Measurements from ENCODE around the gene BMP10.
"Not testable (repeated sequence)": the region's sequence is repeated elsewhere in the genome, so short reads cannot be mapped to it uniquely, and the experiment has no call there.

The BMP10 gene

GRCh38 chr2:68871159-68871764 is at the start of gene BMP10:
BMP10 (minus strand) TSS chr2:68871397; CDS start chr2:68871358, 39 bp downstream.
- no peak for DNase-seq (ENCODE audit: low spot score)

- DNase-seq (ENCODE audit: low spot score), result no peak
Measured at GRCh38 chr2:68920481-68921170, 49.4 kb upstream of the BMP10 start.

- no peak for DNase-seq (ENCODE audit: low spot score)
Measured at GRCh38 chr2:68918497-68918896, 47.3 kb upstream of the BMP10 start.

GRCh38 chr2:68917034-68917718 is 46.0 kb upstream of the BMP10 start:
- no peak for DNase-seq (ENCODE audit: low spot score)

- DNase-seq (ENCODE audit: low spot score), result no peak
Measured at GRCh38 chr2:68916226-68916625, 45.0 kb upstream of the BMP10 start.

GRCh38 chr2:68915393-68915792 is 44.2 kb upstream of the BMP10 start:
- no peak for DNase-seq (ENCODE audit: low spot score)

- DNase-seq (ENCODE audit: low spot score), result no peak
Measured at GRCh38 chr2:68913359-68913758, 42.2 kb upstream of the BMP10 start.

GRCh38 chr2:68912732-68913131 is 41.5 kb upstream of the BMP10 start:
- DNase-seq (ENCODE audit: low spot score), result no peak

GRCh38 chr2:68912111-68912510 is 40.9 kb upstream of the BMP10 start:
- DNase-seq (ENCODE audit: low spot score), result no peak

- no peak for DNase-seq (ENCODE audit: low spot score)
Measured at GRCh38 chr2:68911709-68912108, 40.5 kb upstream of the BMP10 start.

GRCh38 chr2:68911246-68911645 is 40.0 kb upstream of the BMP10 start:
- DNase-seq (ENCODE audit: low spot score), result no peak

GRCh38 chr2:68909793-68910674 is 38.8 kb upstream of the BMP10 start:
- peak; percentile 79 for DNase-seq (ENCODE audit: low spot score)

GRCh38 chr2:68908392-68908970 is 37.3 kb upstream of the BMP10 start:
- peak; percentile 90 for DNase-seq (ENCODE audit: low spot score)

- DNase-seq (ENCODE audit: low spot score), result no peak
Measured at GRCh38 chr2:68907920-68908253, 36.7 kb upstream of the BMP10 start.

- no peak for DNase-seq (ENCODE audit: low spot score)
Measured at GRCh38 chr2:68907232-68907919, 36.2 kb upstream of the BMP10 start.

GRCh38 chr2:68906716-68907115 is 35.5 kb upstream of the BMP10 start:
- no peak for DNase-seq (ENCODE audit: low spot score)

GRCh38 chr2:68905116-68905515 is 33.9 kb upstream of the BMP10 start:
- no peak for DNase-seq (ENCODE audit: low spot score)

GRCh38 chr2:68901561-68901960 is 30.4 kb upstream of the BMP10 start:
- DNase-seq (ENCODE audit: low spot score), result no peak

GRCh38 chr2:68901199-68901514 is 30.0 kb upstream of the BMP10 start:
- no peak for DNase-seq (ENCODE audit: low spot score)

- no peak for DNase-seq (ENCODE audit: low spot score)
Measured at GRCh38 chr2:68900496-68901198, 29.4 kb upstream of the BMP10 start.

GRCh38 chr2:68895981-68896380 is 24.8 kb upstream of the BMP10 start:
- not testable (repeated sequence) for DNase-seq (ENCODE audit: low spot score)

Data from hematopoietic multipotent progenitor cell treated with erythropoietin and hydrocortisone succinate and interleukin-3 and kit ligand, for 15 days (in vitro differentiated cells).